GM19372 (cell line): ENCODE data around the gene CRYM.
"Not testable (repeated sequence)": the region's sequence is repeated elsewhere in the genome, so short reads cannot be mapped to it uniquely, and the experiment has no call there.

Experiments
- ATAC-seq: cut with Tn5 transposase; IDR thresholded peaks from one replicate; pipeline ENCODE4 v1.9.1; 2021; ENCODE audit warnings: mild to moderate bottlenecking, low read depth, moderate library complexity; ENCODE audit not compliant: unreplicated experiment

The CRYM gene

DNA sequence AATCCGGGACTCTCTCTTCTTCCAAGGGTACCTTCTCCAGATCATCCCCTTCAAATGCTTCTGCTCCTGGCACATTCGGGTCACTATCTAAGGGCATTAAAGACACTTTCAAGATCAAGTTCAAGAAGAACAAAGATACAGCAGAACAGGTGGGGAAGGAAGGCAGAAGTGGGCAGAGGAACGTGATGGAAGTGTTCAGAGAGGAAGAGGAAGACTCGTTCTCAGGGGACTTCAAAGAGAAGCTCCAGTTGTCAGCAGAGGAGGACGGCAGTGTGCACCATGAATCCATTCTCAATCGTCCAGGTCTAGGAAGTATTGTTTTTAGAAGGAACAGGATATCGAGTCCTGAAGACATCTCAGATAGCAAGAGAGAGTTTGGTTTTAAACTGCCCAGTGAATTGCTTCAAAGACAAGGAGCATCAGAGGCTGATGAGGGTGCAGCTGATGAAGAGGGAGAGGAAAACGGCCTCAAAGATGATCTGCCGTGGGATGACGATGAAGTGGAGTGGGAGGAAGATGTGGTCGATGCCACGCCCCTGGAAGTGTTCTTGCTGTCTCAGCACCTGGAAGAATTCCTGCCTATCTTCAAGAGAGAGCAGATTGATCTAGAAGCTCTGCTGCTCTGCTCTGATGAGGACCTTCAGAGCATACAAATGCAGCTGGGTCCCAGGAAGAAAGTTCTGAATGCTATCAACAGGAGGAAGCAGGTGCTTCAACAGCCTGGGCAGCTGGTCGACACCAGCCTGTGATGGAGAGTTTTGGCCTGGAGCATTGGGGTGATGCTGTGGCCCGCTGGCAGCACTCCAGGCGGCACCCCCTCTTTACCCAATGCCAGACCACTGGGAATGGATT lies 27.8 kb downstream of the CRYM start:
- ATAC-seq, result no peak

DNA sequence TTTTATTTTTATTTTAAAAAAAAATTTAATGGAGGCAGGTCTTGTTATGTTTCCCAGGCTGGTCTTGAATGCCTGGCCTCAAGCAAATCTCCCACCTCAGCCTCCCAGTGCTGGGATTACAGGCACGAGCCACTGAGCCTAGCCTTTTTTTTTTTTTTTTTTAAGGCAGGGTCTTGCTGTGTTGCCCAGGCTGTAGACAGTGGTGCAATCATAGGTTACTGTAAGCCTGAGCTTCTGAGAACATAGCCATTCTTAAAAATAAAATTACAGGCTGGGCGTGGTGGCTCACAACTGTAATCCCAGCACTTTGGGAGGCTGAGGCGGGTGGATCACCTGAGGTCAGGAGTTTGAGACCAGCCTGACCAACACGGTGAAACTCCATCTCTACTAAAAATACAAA lies 29.9 kb downstream of the CRYM start:
- not testable (repeated sequence) for ATAC-seq

DNA sequence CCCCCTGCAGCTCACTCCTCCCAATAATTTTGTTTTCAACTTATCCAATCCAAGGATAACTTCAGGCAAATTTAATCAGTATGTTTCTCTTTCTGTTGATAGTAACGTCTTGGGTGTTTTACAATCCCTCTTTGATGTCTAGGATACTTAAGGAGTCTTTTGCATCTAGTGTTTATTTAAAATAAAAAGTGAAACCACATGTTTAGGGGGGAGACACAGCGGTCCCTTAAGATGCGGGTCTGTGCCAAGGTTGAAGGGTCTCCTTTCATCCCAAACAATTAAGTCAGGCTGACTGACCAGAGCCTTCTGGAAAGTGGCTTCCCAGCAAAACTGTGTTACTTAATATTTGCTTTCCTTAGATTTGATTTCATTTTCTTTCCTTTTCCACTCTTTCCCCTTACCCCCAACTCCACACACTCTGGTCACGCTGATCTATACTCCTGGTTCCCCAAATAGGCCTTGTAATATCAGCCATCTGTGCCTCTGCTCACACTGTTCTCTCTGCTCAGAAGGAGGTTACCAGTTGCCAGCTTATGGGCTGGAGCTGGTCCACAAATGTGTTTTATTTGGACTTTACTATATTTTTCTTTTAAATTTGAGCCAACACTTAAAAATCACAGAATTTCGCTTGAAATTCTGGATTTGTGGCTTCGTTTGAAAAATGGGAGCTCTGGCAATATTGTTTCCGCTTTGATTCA lies 33.4 kb downstream of the CRYM start:
- ATAC-seq, result no peak

DNA sequence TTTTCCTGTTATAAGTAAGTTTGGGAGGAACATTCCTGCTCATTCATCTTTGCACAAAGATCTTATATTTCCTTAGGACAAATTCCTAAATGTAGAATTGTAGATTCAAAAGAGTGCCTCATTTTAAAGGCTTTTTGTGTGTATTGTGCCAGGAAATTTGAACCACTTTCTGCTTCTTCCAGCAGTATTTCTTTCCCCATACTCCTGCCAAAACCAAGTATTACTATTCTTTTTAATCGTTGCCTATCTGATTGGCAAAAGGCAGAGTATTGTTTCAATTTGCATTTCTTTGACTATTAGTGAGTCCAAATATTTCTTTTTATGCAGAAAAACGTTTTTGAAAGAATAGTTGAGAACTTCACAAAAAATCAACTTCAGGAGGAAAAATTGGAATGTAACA lies 35.3 kb downstream of the CRYM start:
- no peak for ATAC-seq

DNA sequence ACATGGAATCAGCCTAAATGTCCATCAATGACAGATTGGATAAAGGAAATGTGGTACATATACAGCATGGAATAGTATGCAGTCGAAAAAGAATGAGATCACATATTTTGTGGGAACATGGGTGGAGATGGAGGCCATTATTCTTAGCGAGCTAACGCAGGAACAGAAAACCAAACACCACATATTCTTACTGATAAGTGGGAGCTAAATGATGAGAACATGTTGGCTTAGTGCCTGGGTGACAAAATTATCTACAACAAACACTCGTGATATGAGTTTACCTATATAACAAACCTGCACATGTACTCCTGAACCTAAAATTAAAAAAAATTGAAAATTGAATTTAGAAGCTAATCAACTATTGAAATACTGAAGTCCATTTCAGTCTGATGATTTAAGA lies 38.4 kb downstream of the CRYM start:
- ATAC-seq, result no peak

DNA sequence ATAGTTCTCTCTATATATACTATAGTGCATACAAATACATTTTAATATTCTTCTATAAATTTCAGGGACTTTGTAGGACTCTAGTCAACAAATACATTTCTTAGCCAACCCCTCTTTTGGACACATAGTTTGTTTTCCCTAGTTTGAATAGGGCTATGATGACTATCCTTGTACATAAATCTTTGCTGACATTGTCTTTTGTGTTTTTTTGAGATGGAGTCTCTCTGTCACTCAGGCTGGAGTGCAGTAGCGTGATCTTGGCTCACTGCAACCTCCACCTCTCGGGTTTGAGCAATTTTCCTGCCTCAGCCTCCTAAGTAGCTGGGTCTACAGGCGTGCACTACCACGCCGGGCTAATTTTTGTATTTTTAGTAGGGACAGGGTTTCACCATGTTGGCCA lies 41.3 kb downstream of the CRYM start:
- ATAC-seq, result no peak

DNA sequence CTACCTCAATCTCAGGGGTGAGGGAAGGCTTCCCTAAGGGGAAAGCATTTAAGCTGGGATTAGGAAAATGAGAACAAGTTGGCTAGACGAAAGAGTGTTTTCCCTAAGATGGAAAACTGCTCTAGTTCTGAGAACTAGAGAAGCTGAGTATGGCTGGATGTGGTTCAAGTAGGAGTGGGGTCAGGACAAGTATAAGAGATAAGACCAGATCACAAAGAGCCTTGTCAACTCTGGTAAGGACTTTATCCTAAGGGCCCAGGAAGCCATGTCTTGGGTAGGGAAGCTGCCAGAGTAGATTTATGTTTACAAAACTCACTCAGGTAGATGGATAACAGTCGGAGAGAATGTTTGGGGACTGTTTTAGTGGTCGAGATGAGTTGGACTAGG lies 42.9 kb downstream of the CRYM start:
- no peak for ATAC-seq

DNA sequence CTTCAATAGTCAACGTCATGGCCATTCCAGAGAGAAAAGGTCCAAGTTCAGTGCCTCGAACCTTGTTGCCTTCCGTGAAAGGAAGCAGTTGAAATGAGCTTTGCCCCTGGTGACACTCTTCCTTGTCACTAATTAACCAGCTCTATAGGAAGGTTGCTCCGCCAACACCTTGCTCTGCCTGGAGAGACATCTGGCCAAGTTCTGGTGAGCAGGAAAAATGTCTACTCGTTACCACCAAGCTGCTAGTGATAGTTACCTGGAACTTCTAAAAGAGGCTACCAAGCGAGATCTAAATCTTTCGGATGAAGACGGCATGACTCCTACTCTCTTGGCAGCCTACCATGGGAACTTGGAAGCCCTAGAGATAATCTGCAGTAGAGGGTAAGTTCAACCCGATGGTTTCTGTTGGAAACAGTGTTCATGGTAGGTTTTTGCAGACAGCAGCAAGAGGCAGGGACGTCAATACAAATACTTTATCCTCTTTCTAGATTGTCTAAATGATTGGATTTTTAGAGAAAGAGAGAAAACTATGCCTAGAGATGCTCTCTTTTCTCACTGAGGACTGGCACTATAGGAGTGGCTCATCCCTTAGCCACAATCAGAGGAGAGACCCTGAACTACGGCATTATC lies 44.5 kb downstream of the CRYM start, which contains the start of gene ANKS4B:
ANKS4B (plus strand) TSS at position 179 of the 630 bp plus-strand sequence; CDS start at position 218, 39 bp downstream.
- ATAC-seq, result no peak

DNA sequence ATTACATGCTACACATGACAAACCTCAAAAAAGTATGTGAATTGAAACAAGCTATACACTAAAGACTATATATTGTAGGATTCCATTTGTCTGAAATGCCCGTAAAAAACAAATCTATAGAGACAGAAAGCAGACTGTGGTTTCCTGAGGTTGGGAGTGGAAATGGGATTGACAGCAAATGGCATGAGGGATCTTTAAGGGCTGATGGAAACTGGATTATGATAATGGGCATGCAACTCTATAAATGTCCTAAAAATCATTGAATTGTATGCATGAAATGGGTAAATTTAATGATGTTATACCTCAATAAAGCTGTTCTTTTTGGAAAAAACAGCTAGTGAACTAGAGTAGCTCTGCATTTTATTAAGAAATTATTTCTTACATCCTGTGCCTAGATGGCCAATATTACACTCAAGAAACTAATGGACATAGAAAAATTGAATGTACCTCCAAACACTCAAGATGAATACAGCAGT lies 45.0 kb downstream of the CRYM start:
- ATAC-seq, result no peak

DNA sequence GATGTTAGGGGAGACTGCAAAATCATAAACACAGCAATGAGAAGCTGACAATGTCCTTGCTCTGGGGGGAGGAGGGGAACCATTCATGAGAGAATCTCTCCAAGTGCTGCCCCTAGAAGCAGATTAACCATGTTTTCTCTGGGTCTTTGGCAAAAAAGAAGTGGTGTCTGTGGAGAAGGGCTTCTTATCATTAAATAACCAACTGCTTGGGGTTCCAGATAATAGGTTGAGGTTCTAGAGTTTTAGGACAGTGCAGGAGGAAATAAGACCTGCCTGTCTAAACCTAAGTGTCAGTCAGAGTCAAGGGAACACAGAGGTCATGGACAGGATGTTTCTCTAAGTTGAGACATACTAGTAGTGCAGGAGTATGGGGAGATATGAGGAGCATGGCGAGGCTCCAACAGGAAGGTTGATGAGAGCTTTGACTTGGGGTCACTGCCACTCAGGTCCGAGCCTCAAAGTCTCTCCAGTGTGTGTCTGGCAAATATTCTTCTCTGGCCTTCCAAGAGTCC lies 49.7 kb downstream of the CRYM start:
- no peak for ATAC-seq

DNA sequence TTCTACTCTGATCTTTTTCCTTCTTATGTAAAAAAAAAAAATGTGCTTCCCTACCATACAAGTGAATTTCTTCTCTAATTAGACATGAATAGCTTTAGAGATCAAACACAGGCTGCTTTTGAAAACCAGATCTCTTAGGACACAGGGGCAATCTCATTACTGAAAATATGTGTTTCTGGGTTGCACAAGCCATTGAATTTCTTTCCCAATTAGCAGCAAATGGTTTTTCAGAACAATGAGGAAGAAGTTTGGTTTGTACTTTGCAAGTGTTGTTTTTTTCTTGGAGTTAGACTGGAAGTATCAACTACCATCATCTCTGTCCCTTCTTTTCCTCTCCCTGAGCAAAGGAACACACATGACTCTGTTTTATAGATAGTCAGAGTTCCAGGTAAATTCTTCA lies 50.2 kb downstream of the CRYM start:
- ATAC-seq, result no peak

DNA sequence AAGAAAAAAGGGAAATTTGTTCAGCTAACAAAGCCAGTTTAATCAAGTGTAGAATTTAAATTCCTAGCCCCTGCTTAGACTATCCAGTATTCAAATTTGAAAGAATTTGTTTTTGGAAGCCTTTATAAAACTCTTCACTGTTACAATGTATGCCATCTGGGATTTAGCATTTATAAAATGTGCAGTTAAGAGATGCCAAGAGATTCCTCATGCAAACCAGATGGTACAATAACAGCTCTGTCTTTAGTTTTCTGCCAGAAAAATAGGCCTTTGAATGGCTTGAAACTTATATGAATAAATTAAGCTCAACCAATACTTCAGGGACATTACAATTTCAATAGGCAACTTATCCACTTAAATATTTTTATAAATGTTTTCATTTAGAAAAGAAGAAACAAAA lies 51.3 kb downstream of the CRYM start:
- no peak for ATAC-seq

DNA sequence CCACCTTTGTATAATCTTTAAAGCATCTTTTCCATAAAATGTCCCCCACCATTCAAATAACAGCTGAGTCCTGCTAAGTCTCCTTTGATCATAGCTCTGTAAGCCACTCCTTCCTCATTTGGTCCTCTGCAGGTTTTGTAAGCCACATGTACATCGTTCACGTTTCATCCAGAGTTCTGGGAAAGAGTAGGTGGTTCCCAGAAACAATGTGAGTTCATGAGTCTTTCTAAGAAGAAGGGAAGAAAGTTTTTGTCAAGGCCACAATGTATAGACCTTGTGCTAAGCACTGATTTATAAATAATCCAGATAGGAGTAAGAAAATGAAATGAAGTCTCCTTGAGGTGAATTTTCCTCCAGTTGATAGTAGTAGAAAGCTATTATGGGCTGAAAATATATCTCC lies 53.3 kb downstream of the CRYM start:
- ATAC-seq, result no peak

DNA sequence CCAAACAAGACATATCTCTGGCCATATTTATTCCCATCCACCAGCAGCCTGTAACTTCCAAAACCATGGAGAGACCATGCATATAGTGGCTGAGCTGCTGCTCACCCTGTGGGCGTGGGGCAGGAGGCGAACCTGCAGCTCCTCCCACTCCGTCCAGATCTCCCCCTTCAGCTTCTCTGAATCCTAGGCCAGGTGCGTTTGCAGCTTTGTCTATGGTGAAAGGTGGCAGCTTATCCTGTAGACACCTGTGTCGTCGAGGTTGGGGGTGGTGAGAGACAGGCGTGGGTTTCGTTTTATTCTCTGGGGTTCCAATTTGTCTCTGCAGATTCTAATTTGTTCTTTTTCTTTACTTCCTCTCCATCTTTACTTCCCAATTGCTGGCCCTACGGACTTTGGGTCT lies 54.3 kb downstream of the CRYM start:
- no peak for ATAC-seq

DNA sequence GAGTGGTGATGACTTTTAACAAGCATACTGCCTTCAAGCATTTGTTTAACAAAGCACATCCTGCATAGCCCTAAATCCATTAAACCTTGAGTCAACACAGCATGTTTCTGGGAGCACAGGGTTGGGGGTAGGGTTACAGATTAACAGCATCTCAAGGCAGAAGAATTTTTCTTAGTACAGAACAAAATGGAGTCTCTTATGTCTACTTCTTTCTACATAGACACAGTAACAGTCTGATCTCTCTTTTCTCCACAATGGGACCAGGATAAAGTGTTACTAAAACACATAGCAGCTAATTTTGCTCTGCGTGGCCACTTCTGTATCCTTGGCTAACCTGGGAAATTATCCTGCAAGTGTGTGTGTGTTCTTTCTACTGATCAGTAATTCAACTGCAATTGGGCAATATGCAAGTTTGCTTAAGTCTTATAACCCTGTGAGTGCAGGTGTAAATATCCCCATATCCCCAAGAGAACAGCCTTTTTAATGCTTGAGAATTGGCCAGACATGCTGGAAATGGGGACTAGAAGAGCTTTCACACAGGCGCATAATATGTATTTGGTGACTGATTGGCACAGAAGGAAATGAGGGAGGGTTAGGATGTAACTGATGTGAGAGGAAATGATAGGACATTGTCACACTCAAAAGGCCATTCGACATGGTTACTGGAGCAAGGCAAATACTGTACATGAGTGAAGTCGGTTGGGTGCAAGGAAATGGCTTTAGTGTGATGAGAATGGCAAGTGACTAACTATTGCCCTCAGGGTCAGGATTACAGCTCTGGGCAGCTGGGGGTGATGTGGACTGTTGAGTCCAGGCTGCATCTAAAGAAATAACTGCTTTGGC lies 55.4 kb downstream of the CRYM start:
- ATAC-seq, result no peak

DNA sequence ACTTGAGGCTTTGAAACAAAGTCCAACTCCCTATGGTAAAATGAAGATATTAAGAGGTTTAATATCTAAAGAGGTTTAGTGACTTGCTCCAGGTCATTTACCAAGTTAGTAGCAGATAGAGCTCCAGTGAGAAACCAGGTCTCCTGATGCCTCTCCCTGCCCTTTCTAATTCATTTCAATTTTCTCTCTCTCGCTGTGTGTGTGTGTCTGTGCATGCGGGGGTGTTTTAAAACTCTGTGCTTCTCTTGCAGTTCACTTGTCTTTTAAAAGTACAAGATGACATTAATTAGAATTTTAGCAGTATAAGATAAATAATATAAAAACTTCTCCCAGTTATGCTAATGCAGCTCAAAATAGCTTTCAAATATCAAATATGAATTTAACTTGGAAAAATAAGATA lies 58.5 kb downstream of the CRYM start:
- no peak for ATAC-seq

DNA sequence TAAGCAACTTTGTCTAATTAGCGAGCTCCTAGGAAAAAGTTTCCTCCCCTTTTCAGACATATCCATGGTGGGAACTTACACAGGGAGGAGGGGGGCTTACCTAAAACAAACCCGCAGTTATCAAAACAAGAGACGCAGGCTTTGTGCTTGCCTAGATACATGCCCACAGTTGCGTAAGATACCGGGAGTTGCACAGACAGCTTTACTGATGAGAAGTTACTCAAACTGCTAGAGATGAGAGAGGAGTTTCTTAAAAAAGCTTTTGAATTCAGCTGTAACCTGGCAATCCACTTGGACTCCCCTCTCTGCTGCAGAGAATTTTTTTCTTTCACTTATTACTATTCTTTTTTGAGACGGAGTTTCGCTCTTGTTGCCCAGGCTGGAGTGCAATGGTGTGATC lies 59.9 kb downstream of the CRYM start:
- ATAC-seq, result no peak

DNA sequence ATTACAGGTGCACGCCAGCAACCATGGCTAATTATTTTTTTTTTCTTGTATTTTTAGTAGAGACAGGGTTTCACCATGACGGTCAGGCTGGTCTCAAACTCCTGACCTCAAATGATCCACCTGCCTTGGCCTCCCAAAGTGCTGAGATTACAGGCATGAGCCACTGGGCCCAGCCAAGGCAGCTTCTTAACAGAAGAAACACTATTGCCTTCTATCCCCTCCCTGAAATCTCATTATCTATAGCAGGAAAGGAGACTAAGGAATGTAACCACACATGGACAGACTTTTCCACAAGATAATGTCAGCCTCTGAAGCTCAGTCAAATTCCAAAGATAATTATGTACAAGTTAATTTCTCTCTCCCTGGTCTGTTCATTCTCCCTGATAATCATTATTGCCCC lies 61.0 kb downstream of the CRYM start:
- no peak for ATAC-seq

DNA sequence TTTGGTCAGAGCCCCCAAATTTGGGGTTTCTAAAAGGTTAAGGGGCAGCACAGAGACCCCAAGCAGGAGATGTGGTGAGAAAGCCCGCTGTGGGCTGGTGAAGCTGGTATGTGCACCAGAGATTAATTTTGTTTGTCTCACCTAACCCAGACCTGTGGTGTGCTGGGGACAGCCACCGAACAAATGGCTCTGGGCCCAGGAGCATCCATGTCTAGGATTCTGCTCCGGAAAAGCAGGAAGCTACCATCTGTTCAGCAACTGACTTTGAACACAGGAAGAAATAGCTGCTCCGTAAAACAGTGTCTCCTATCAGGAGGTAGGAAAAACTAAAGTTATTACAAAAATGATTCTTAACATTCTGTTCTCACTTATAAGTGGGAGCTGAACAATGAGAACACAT lies 64.0 kb downstream of the CRYM start:
- no peak for ATAC-seq

DNA sequence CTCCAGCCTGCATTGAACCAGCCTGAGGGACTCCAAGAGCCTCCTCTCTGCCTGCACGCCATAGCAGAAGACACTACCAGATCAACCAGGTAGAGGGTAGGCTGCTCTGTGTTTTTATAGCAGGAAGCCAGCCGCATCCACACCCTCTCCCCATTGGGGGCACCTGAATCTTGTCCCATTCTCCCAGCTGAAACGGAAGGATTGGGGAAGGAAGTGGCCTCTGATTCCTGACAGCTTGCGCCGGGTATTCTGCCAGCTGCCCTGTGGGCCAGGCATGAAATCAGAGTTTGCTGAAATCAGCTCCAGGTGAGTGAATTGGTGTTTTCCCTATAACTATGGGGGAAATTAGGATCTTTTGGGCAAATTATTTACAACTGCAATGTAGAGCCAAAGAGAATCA lies 66.6 kb downstream of the CRYM start, which contains the start of gene ZP2:
ZP2 (minus strand) TSS at position 89 of the 400 bp plus-strand sequence; CDS start at position 62, 27 bp downstream.
- no peak for ATAC-seq
